HepG2 (cell line): ENCODE results near the gene LSM2. TPM values are rescaled to one million over a fixed set of nuclear protein-coding genes. Genes with fewer than 3 reads are reported as not detected.
A peak's percentile ranks its signal among the peaks of the same experiment; 100 is the strongest.

Experiments used
- CBX5 ChIP-seq: sonication (generic); formaldehyde crosslinking; IDR thresholded peaks from 2 replicates; pipeline ENCODE4 v1.4.0; 2020; ENCODE audit warnings: missing genetic modification reagents, borderline replicate concordance
- CHCHD3 ChIP-seq: sonication (generic); formaldehyde crosslinking; IDR thresholded peaks from 2 replicates; pipeline ENCODE4 v1.8.0; 2022; ENCODE audit warnings: mild to moderate bottlenecking, missing genetic modification reagents, moderate library complexity
- DPF2 ChIP-seq: sonication (generic); formaldehyde crosslinking; IDR thresholded peaks from 2 replicates; pipeline ENCODE4 v1.4.0; 2020; ENCODE audit warnings: mild to moderate bottlenecking, low read depth, missing genetic modification reagents, borderline replicate concordance
- ELF3 ChIP-seq: IDR thresholded peaks from 2 replicates; pipeline ENCODE4 v1.6.1; 2016; ENCODE audit warnings: missing genetic modification reagents, missing compliant biosample characterization
- FOXP1 ChIP-seq, 2 experiments: fragments of 450-650 bp in 1 of 2; IDR thresholded peaks; 2 replicates each; pipeline ENCODE4 v1.6.1; 2017 to 2018; ENCODE audit warnings: antibody characterized with exemption in 1 of 2
- GLI4 ChIP-seq: sonication (generic); formaldehyde crosslinking; IDR thresholded peaks from 2 replicates; pipeline ENCODE4 v1.5.1; 2020; ENCODE audit warnings: missing genetic modification reagents, mild to moderate bottlenecking, moderate library complexity, borderline replicate concordance
- HOXD1 ChIP-seq: sonication (generic); formaldehyde crosslinking; IDR thresholded peaks from 2 replicates; pipeline ENCODE4 v1.5.0; 2020; ENCODE audit warnings: missing genetic modification reagents
- NONO ChIP-seq, 2 experiments: fragments of 450-650 bp in 1 of 2; sonication (generic) in 1 of 2; formaldehyde crosslinking in 1 of 2; IDR thresholded peaks in 1 of 2; conservative IDR thresholded peaks in 1 of 2; 2 replicates each; pipeline versions ENCODE4 v1.6.1 to v1.8.0; 2017 to 2022; ENCODE audit warnings: mild to moderate bottlenecking in 1 of 2, missing genetic modification reagents in 1 of 2, moderate library complexity in 1 of 2
- RARG ChIP-seq: sonication (generic); formaldehyde crosslinking; IDR thresholded peaks from 2 replicates; pipeline ENCODE4 v1.4.0; 2020; ENCODE audit warnings: low read depth, mild to moderate bottlenecking, missing genetic modification reagents
- REXO4 ChIP-seq: sonication (generic); formaldehyde crosslinking; IDR thresholded peaks from 2 replicates; pipeline ENCODE4 v1.8.0; 2022; ENCODE audit warnings: missing genetic modification reagents, mild to moderate bottlenecking, borderline replicate concordance
- SIN3B ChIP-seq: fragments of 150-350 bp; IDR thresholded peaks from 2 replicates; pipeline ENCODE4 v1.6.1; 2014; ENCODE audit warnings: low read length
- SRSF4 ChIP-seq: fragments of 200-400 bp; formaldehyde crosslinking; IDR thresholded peaks from one replicate; pipeline ENCODE4 v1.6.1; 2018; ENCODE audit warnings: mild to moderate bottlenecking, low read depth, low read length, moderate library complexity; ENCODE audit not compliant: poor library complexity, severe bottlenecking
- TAF1 ChIP-seq: sonication (generic); formaldehyde crosslinking; IDR thresholded peaks from 2 replicates; pipeline ENCODE4 v1.4.0; 2020; ENCODE audit warnings: missing genetic modification reagents
- ZMYM2 ChIP-seq: sonication (generic); formaldehyde crosslinking; IDR thresholded peaks from 2 replicates; pipeline ENCODE4 v1.8.0; 2022; ENCODE audit warnings: mild to moderate bottlenecking, missing genetic modification reagents
- ZNF234 ChIP-seq: sonication (generic); formaldehyde crosslinking; conservative IDR thresholded peaks from 2 replicates; pipeline ENCODE4 v1.5.1; 2020; ENCODE audit warnings: mild to moderate bottlenecking, missing genetic modification reagents
- ZNF367 ChIP-seq: sonication (generic); formaldehyde crosslinking; IDR thresholded peaks from 2 replicates; pipeline ENCODE4 v1.4.0; 2020; ENCODE audit warnings: missing genetic modification reagents, borderline replicate concordance
- ZNF446 ChIP-seq: sonication (generic); formaldehyde crosslinking; IDR thresholded peaks from 2 replicates; pipeline ENCODE4 v1.5.0; 2020; ENCODE audit warnings: mild to moderate bottlenecking, missing genetic modification reagents
- ZNF605 ChIP-seq: sonication (generic); formaldehyde crosslinking; IDR thresholded peaks from 2 replicates; pipeline ENCODE4 v1.8.0; 2022; ENCODE audit warnings: mild to moderate bottlenecking, missing genetic modification reagents
- ZNF619 ChIP-seq: sonication (generic); formaldehyde crosslinking; IDR thresholded peaks from 2 replicates; pipeline ENCODE4 v1.4.0; 2020; ENCODE audit warnings: mild to moderate bottlenecking, missing genetic modification reagents
- ZNF660 ChIP-seq: sonication (generic); formaldehyde crosslinking; IDR thresholded peaks from 2 replicates; pipeline ENCODE4 v1.5.1; 2020; ENCODE audit warnings: mild to moderate bottlenecking, low read depth, missing genetic modification reagents, borderline replicate concordance
- ZZZ3 ChIP-seq: sonication (generic); formaldehyde crosslinking; IDR thresholded peaks from 2 replicates; pipeline ENCODE4 v1.4.0; 2020; ENCODE audit warnings: missing genetic modification reagents, mild to moderate bottlenecking, borderline replicate concordance
- polyA plus RNA-seq, 8 experiments: library from polyadenylated mRNA; depleted of rRNA in 3 of 8; stranded (reverse) in 7 of 8; unstranded in 1 of 8; fragments of >200 nt; fragmentation: Illumina TruSeq in 4 of 8; extraction: Trizol in 4 of 8; gene quantifications; 2 replicates each; pipeline versions ENCODE4 v1.2.1 to v1.2.3, GENCODE V29; 2011 to 2016; ENCODE audit warnings: low read depth in 4 of 8, missing spikeins in 1 of 8, mixed read lengths in 1 of 8; ENCODE audit not compliant: insufficient read depth in 1 of 8
- total RNA-seq, 5 experiments: library from RNA; depleted of rRNA; stranded (reverse); fragments of >200 nt; fragmentation: Illumina TruSeq; extraction: Trizol; gene quantifications; 2 replicates each; pipeline ENCODE4 v1.2.3, GENCODE V29; 2016; ENCODE audit warnings: low read depth in 1 of 5
- TF ChIP-seq, protein P1 (sequence below): sonication (generic); formaldehyde crosslinking; IDR thresholded peaks from 2 replicates; pipeline ENCODE4 v1.5.0; 2020; ENCODE audit warnings: mild to moderate bottlenecking, missing genetic modification reagents
- TF ChIP-seq, protein P2 (sequence below): sonication (generic); formaldehyde crosslinking; IDR thresholded peaks from 2 replicates; pipeline ENCODE4 v1.5.0; 2020; ENCODE audit warnings: missing genetic modification reagents
- TF ChIP-seq, protein P3 (sequence below): sonication (generic); formaldehyde crosslinking; conservative IDR thresholded peaks from 2 replicates; pipeline ENCODE4 v1.4.0; 2020; ENCODE audit warnings: mild to moderate bottlenecking, missing genetic modification reagents, moderate library complexity

LSM2 gene
- total and polyA plus RNA-seq, 2 of the 13 experiments (the other 11 are each of a cell fraction or from before 2014, with no cell fraction given): 69.4 to 90.5 TPM

DNA sequence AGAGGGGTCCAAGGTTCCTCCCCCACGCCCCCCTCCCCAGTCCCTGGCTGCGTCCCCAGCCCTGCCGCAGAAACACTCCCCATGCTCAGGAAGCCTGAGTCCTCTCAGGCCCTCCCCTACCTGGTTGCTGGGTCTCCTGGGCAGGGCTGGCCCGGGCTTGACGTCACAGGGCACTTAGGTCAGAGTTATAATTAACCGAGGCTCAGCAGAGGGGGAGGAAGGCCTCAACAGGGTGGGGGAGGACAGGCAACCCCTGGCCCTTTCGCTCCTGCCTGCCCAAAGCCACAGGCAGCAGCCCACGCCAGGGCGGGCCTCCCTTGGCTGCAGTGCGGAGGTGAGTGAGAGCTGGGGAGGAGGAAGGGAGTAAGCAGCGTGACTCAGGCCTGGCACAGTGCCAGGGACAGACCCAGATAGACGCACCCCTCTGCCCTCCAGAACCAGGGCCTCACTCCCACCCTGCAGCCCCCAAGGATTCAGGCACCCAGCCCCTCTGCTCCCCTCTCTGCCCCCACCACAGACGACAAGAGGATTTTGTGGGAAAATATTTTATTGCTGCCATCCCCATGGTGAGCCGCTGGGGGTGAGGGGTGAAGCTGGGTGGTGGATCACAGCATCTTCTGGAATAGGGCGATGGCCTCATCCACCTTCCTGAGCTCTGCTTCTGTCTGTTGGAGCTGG, 29.6 kb downstream of the LSM2 start, which contains the start of gene VWA7 (continued):
- TF ChIP-seq, protein P1, sequence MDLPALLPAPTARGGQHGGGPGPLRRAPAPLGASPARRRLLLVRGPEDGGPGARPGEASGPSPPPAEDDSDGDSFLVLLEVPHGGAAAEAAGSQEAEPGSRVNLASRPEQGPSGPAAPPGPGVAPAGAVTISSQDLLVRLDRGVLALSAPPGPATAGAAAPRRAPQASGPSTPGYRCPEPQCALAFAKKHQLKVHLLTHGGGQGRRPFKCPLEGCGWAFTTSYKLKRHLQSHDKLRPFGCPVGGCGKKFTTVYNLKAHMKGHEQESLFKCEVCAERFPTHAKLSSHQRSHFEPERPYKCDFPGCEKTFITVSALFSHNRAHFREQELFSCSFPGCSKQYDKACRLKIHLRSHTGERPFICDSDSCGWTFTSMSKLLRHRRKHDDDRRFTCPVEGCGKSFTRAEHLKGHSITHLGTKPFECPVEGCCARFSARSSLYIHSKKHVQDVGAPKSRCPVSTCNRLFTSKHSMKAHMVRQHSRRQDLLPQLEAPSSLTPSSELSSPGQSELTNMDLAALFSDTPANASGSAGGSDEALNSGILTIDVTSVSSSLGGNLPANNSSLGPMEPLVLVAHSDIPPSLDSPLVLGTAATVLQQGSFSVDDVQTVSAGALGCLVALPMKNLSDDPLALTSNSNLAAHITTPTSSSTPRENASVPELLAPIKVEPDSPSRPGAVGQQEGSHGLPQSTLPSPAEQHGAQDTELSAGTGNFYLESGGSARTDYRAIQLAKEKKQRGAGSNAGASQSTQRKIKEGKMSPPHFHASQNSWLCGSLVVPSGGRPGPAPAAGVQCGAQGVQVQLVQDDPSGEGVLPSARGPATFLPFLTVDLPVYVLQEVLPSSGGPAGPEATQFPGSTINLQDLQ (CRISPR knock-in tag): no peak
- TF ChIP-seq ELF3 (CRISPR knock-in tag) (no peak; the same call in 1 of the 2 replicates), CHCHD3 (no peak), SRSF4 (no peak), ZNF367 (CRISPR knock-in tag) (no peak), CBX5 (CRISPR knock-in tag) (peak; percentile 90; the same call in 1 of the 2 replicates), ZNF619 (no peak), ZMYM2 (CRISPR knock-in tag) (no peak), ZNF605 (CRISPR knock-in tag) (no peak; the same call in 1 of the 2 replicates), FOXP1 (IDR thresholded peaks at IDR 0.05) (no peak), FOXP1 (CRISPR knock-in tag; IDR thresholded peaks at IDR 0.05) (peak; percentile 34; the same call in 1 of the 2 replicates), SIN3B (no peak), RARG (CRISPR knock-in tag) (no peak), ZZZ3 (no peak), ZNF660 (CRISPR knock-in tag) (no peak), REXO4 (CRISPR knock-in tag) (no peak), GLI4 (CRISPR knock-in tag) (0 out of 2 replicates have a peak, but pooled peaks have one; percentile 50), ZNF446 (CRISPR knock-in tag) (no peak), DPF2 (no peak), TAF1 (CRISPR knock-in tag) (peak; percentile 54; the same call in 1 of the 2 replicates), HOXD1 (no peak), NONO (IDR thresholded peaks at IDR 0.05) (no peak), NONO (CRISPR knock-in tag; conservative IDR thresholded peaks at IDR 0.05) (peak; percentile 93), ZNF234 (CRISPR knock-in tag) (no peak)
- TF ChIP-seq, protein P2, sequence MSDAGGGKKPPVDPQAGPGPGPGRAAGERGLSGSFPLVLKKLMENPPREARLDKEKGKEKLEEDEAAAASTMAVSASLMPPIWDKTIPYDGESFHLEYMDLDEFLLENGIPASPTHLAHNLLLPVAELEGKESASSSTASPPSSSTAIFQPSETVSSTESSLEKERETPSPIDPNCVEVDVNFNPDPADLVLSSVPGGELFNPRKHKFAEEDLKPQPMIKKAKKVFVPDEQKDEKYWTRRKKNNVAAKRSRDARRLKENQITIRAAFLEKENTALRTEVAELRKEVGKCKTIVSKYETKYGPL (CRISPR knock-in tag): no peak
- TF ChIP-seq, protein P3, sequence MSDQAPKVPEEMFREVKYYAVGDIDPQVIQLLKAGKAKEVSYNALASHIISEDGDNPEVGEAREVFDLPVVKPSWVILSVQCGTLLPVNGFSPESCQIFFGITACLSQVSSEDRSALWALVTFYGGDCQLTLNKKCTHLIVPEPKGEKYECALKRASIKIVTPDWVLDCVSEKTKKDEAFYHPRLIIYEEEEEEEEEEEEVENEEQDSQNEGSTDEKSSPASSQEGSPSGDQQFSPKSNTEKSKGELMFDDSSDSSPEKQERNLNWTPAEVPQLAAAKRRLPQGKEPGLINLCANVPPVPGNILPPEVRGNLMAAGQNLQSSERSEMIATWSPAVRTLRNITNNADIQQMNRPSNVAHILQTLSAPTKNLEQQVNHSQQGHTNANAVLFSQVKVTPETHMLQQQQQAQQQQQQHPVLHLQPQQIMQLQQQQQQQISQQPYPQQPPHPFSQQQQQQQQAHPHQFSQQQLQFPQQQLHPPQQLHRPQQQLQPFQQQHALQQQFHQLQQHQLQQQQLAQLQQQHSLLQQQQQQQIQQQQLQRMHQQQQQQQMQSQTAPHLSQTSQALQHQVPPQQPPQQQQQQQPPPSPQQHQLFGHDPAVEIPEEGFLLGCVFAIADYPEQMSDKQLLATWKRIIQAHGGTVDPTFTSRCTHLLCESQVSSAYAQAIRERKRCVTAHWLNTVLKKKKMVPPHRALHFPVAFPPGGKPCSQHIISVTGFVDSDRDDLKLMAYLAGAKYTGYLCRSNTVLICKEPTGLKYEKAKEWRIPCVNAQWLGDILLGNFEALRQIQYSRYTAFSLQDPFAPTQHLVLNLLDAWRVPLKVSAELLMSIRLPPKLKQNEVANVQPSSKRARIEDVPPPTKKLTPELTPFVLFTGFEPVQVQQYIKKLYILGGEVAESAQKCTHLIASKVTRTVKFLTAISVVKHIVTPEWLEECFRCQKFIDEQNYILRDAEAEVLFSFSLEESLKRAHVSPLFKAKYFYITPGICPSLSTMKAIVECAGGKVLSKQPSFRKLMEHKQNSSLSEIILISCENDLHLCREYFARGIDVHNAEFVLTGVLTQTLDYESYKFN: peak; percentile 88
